Lower leg skin (tissue), 4 donors: ENCODE results near the gene KDF1. TPM values are rescaled to one million over a fixed set of nuclear protein-coding genes. Genes with fewer than 3 reads are reported as not detected.

Experiments used
- DNase-seq, 2 donors: peaks; one replicate each; pipeline ENCODE4 v3.0.0-alpha.2; 2019; ENCODE audit warnings: low spot score in 2 of 2
- H3K4me3 ChIP-seq: fragments of 200-600 bp; sonication (generic); 2 replicates; pipeline ENCODE4 v1.5.1; 2017; ENCODE audit warnings: mild to moderate bottlenecking, low read depth; ENCODE audit not compliant: poor library complexity, severe bottlenecking
- POLR2A ChIP-seq, 2 donors: fragments of 450-650 bp; IDR thresholded peaks; one replicate each; pipeline ENCODE4 v1.6.1; 2016 to 2017; ENCODE audit warnings: antibody characterized with exemption in 2 of 2, mild to moderate bottlenecking in 1 of 2, moderate library complexity in 1 of 2
- WGBS, 2 donors: methylation state at CpG; one replicate each; pipeline ENCODE4 v1.1.5; 2018; 5-methylcytosine and 5-hydroxymethylcytosine counted together
- intact Hi-C: fragments of 100-400 bp; cut with DNase I; formaldehyde crosslinking; loops from one replicate; pipeline ENCODE4 v1.15.0; 2023; ENCODE audit warnings: low total_unique reads
- total RNA-seq, 4 donors: library from RNA; depleted of rRNA; stranded (reverse); fragments of >200 nt; gene quantifications; one replicate each; pipeline ENCODE4 v1.1.0, GENCODE V29; 2016
- TF ChIP-seq, protein P1 (sequence below), 3 donors: fragments of 450-650 bp; IDR thresholded peaks; one replicate each; pipeline ENCODE4 v1.5.1; 2016; ENCODE audit warnings: antibody characterized with exemption in 3 of 3, mild to moderate bottlenecking in 3 of 3, moderate library complexity in 2 of 3

The KDF1 gene
- total RNA-seq, 4 donors from 2014 or later: 34.0 to 45.8 (median 36.2) TPM

DNA sequence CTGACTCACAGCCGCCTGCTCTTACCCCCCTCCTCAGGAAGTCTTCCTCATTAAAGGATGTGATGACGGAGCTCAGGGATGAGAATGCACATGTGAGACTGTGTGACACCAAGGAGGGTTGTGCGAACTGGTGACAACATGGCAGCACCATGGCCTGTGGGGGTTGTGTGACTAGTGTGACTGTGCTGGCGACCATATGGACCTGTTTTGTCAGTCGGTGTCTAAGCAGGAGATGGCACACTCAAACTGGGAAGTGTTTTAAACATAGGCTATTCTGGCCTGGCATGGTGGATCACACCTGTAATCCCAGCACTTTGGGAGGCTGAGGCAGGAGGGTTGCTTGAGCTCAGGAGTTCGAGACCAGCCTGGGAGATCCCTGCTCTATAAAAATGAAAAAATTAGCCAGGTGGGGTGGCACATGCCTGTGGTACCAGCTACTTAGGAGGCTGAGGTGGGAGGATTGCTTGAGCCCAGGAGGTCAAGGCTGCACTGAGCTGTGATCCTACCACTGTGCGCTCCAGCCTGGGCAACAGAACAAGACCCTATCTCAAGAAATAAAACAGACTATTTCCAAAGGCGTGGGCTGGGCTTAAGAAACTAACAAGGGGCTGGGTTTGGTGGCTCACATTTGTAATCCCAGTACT, 40.7 kb upstream of the KDF1 start:
- WGBS, 2 donors: 64 to 68% methylated on average over 8 of the region's 8 CpGs
- no peak for TF ChIP-seq POLR2A (IDR thresholded peaks at IDR 0.05)
- TF ChIP-seq, protein P1, sequence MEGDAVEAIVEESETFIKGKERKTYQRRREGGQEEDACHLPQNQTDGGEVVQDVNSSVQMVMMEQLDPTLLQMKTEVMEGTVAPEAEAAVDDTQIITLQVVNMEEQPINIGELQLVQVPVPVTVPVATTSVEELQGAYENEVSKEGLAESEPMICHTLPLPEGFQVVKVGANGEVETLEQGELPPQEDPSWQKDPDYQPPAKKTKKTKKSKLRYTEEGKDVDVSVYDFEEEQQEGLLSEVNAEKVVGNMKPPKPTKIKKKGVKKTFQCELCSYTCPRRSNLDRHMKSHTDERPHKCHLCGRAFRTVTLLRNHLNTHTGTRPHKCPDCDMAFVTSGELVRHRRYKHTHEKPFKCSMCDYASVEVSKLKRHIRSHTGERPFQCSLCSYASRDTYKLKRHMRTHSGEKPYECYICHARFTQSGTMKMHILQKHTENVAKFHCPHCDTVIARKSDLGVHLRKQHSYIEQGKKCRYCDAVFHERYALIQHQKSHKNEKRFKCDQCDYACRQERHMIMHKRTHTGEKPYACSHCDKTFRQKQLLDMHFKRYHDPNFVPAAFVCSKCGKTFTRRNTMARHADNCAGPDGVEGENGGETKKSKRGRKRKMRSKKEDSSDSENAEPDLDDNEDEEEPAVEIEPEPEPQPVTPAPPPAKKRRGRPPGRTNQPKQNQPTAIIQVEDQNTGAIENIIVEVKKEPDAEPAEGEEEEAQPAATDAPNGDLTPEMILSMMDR (IDR thresholded peaks at IDR 0.05): no peak

DNA sequence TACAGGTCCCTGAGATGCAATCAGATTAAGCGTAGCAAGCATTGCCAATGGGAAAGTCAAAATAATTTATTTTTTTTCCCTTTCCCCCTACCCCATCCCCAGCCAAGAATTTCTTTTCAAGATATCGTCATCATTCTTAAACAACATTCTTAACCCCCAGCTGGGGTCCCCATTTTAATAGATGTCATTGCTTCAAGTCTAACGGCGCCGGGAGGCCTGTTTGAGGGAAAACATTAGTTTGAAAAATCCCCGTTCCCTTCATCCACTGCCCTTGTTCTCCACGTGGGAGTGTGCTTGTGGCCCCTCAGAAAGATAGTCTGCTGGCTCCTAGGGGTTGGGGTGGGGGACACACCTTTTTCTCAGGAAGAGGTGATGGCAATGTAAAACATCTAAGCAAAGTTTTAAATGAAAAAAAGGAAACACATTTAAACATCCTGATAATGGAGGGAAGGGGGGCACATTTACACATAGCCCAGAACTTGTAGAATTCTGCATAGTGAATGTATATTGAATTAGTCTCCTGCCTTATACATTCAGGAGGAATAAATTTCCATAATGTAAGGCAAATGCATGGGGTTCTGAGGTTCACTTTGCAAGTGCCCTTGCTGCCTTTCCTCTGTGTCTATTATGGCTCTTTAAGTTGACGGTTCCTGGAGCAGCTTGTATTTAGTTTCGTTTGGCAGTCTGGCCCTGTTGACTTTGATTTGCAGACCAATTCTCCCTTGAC, 40.0 kb upstream of the KDF1 start:
- WGBS, 2 donors: 38 to 56% methylated on average over 9 of the region's 9 CpGs
- TF ChIP-seq POLR2A (IDR thresholded peaks at IDR 0.05): no peak
- TF ChIP-seq, protein P1 (IDR thresholded peaks at IDR 0.05): no peak
- no peak for DNase-seq
- intact Hi-C loops: no loop called here
- no peak overlapping the region for H3K4me3 ChIP-seq

More for the DNA sequence above, 40.7 kb upstream of the KDF1 start:
- intact Hi-C loops: no loop called here
- no peak for DNase-seq
- no peak overlapping the region for H3K4me3 ChIP-seq

DNA sequence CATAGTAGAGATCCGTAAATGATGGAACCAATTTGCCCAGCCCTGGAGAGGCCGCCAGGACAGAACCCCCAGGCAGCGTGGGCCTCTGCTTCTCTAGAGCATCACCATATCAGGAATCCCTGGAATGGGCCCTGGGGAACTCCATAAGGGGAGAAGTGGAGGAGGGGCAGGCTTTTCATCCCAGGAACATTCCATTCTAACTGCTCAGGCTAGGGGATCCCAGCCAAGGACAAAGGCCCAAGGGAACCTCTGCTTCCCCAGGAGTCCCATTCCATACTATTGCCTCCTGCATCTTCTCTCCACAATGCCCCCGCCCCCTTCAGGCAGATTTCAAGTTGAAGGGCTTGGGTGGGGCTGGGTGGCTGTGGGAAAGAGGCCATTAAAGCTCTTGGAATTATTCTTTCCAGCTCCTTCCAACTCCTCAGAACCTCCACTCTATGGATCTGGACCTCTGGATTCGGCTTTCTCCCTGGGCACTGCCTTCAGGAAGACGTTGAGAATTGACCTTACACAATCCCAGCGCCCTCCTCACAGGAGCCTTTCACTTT, 39.2 kb upstream of the KDF1 start:
- intact Hi-C loops: no loop called here
- TF ChIP-seq, protein P1 (IDR thresholded peaks at IDR 0.05): no peak
- TF ChIP-seq POLR2A (IDR thresholded peaks at IDR 0.05): no peak
- H3K4me3 ChIP-seq: no peak overlapping the region
- 36 to 37% methylated on average over 7 of the region's 7 CpGs for WGBS, 2 donors
- DNase-seq: peak in 1 of 2 donors; percentile 79

DNA sequence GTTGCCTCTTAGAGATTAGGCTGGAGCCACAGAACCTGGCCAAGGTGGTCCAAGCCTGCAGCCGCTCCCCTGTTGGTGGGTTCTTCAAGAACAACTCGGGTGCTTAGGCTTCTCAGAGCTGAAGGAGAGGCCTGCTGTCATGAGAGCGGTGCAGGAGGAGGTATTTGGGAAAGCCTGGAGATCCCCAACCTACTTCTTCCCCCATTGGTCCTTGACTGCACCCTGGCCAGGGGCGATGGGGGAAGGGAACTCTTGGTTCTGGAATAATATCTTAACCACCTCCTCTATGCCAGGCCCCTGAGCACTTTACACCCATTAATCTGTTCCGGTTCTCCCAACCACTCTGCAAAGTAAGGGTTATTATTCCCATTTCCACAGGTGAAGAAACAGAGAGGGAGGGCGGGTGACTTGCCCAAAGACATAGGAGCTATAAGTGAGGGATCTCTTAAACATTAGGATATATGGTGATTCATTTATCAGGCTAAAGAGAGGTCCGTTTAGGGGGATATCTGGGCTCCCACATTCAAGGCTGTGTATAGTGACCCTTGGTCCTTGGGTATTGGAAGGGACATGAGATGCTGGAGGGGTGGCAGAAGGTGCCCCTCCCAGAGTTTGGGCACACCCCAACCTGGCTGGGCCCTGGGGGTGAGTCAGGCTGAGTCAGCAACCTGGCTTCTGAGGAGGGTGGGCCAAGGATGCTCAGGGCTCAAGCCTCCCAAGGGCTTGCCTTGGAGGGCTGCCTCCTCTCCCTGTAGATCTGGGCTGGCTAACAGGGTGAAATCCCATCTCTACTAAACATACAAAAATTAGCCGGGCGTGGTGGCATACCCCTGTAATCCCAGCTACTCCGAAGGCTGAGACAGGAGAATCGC, 38.4 kb upstream of the KDF1 start:
- DNase-seq: no peak

DNA sequence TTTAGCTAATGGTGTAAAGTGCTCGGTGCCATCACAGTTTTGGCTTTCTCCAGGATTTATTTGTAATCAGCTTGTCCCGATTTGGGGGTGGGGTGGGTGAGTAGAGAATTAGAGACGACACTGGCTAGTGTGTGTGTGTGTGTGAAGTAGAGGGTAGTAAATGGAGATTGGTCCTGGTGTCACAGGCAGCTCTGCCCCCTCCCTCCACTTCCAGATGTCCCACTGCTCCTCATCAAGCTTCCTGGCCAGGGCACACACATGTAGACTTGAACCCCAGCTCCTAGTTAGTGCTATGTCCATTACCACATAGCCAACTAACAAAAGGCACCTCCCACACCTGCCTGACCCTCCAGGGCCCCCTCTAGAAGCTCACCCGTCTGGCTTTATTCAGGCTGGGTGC, 36.4 kb upstream of the KDF1 start:
- no peak for TF ChIP-seq POLR2A (IDR thresholded peaks at IDR 0.05)
- TF ChIP-seq, protein P1 (IDR thresholded peaks at IDR 0.05): no peak
- H3K4me3 ChIP-seq: no peak overlapping the region
- intact Hi-C loops: no loop called here
- WGBS, 2 donors: 73 to 82% methylated on average over 4 of the region's 4 CpGs
- DNase-seq: no peak

More for the DNA sequence above, 38.4 kb upstream of the KDF1 start:
- TF ChIP-seq, protein P1 (IDR thresholded peaks at IDR 0.05): no peak
- no peak for TF ChIP-seq POLR2A (IDR thresholded peaks at IDR 0.05)
- no peak overlapping the region for H3K4me3 ChIP-seq
- intact Hi-C loops: no loop called here
- WGBS, 2 donors: 47 to 54% methylated on average over 11 of the region's 11 CpGs
